22Rv1 (cell line): ENCODE data around the gene CX3CL1.

Experiments used
- ZFX ChIP-seq: fragments of 450-650 bp; IDR thresholded peaks from 2 replicates; pipeline ENCODE4 v1.6.1; 2017; ENCODE audit warnings: antibody characterized with exemption, borderline replicate concordance
- TF ChIP-seq, protein P1 (sequence below): fragments of 450-650 bp; IDR thresholded peaks from 2 replicates; pipeline ENCODE4 v1.5.1; 2017; ENCODE audit warnings: mild to moderate bottlenecking

DNA sequence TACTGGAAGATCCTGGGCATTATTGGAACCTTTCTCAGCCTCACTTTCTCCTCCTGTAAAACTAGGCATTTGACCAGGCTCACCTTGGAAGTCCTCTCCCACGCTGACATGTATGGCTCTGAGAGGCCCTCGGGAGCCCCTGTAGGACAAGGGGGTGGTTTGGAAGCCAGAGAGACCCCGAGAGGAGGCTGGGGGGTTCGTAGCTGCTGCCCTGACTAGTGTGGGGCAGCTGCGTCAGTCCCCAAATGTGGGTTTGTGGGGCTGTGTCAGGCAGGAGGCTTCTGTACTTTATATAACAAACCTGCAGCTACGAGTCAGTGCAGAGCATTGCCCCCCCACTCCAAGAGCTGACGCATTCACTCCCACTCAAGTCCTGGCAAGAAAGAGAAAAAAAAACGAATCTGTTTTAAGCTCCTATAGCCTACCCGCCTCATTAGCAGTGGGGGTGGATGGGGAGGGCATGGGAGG is 1.8 kb downstream of the CX3CL1 start:
- TF ChIP-seq, protein P1, sequence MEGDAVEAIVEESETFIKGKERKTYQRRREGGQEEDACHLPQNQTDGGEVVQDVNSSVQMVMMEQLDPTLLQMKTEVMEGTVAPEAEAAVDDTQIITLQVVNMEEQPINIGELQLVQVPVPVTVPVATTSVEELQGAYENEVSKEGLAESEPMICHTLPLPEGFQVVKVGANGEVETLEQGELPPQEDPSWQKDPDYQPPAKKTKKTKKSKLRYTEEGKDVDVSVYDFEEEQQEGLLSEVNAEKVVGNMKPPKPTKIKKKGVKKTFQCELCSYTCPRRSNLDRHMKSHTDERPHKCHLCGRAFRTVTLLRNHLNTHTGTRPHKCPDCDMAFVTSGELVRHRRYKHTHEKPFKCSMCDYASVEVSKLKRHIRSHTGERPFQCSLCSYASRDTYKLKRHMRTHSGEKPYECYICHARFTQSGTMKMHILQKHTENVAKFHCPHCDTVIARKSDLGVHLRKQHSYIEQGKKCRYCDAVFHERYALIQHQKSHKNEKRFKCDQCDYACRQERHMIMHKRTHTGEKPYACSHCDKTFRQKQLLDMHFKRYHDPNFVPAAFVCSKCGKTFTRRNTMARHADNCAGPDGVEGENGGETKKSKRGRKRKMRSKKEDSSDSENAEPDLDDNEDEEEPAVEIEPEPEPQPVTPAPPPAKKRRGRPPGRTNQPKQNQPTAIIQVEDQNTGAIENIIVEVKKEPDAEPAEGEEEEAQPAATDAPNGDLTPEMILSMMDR = no peak
- no peak for TF ChIP-seq ZFX
